Neural cell (in vitro differentiated cells): ENCODE data around the gene PLA2G12B. TPM values are rescaled to one million over a fixed set of nuclear protein-coding genes. Genes with fewer than 3 reads are reported as not detected.

Experiments
- H2AFZ ChIP-seq: fragments of 200-600, 300-800 bp; sonication (generic), shearing (Covaris generic); 2 replicates; pipeline ENCODE4 v1.6.0; 2014; ENCODE audit warnings: low read depth, mild to moderate bottlenecking, antibody characterized with exemption, low read length, moderate library complexity
- H3F3A ChIP-seq: fragments of 200-600 bp; shearing (Covaris generic); 2 replicates; pipeline ENCODE4 v1.6.1; 2016; ENCODE audit warnings: mild to moderate bottlenecking, moderate library complexity, mixed read lengths, antibody characterized with exemption, low read length; ENCODE audit not compliant: insufficient read depth, poor library complexity, severe bottlenecking
- H3K27ac ChIP-seq: fragments of 200-600, 300-800 bp; sonication (generic), shearing (Covaris generic); 2 replicates; pipeline ENCODE4 v1.5.1; 2014; ENCODE audit warnings: mild to moderate bottlenecking, low read length, moderate library complexity
- H3K27me3 ChIP-seq: fragments of 300-800, 200-600 bp; sonication (generic), shearing (Covaris generic); 2 replicates; pipeline ENCODE4 v1.6.0; 2014; ENCODE audit warnings: mild to moderate bottlenecking, low read depth, low read length, moderate library complexity; ENCODE audit not compliant: insufficient read depth
- H3K36me3 ChIP-seq: fragments of 300-800, 200-600 bp; sonication (generic), shearing (Covaris generic); 2 replicates; pipeline ENCODE4 v1.5.1; 2014; ENCODE audit warnings: mild to moderate bottlenecking, antibody characterized with exemption, low read length, moderate library complexity; ENCODE audit not compliant: insufficient read depth
- H3K4me2 ChIP-seq: fragments of 300-800, 200-600 bp; sonication (generic), shearing (Covaris generic); 2 replicates; pipeline ENCODE4 v1.6.0; 2014; ENCODE audit warnings: mild to moderate bottlenecking, low read length
- H3K4me3 ChIP-seq: fragments of 300-800, 200-600 bp; sonication (generic), shearing (Covaris generic); 2 replicates; pipeline ENCODE4 v1.5.1; 2014; ENCODE audit warnings: mild to moderate bottlenecking, low read length, moderate library complexity
- H3K79me2 ChIP-seq: fragments of 200-600 bp; shearing (Covaris generic); replicated peaks from 2 replicates; pipeline ENCODE4 v1.6.0; 2014; ENCODE audit warnings: mild to moderate bottlenecking, low read length, moderate library complexity; ENCODE audit not compliant: insufficient read depth
- H3K9ac ChIP-seq: fragments of 300-800, 200-600 bp; sonication (generic), shearing (Covaris generic); 2 replicates; pipeline ENCODE4 v1.6.1; 2016; ENCODE audit warnings: mild to moderate bottlenecking, low read length, mixed read lengths
- H3K9me2 ChIP-seq: fragments of 200-600 bp; shearing (Covaris generic); 2 replicates; pipeline ENCODE4 v1.6.1; 2016; ENCODE audit warnings: mild to moderate bottlenecking, low read length, mixed read lengths; ENCODE audit not compliant: insufficient read depth
- H3K9me3 ChIP-seq: fragments of 200-600, 300-800 bp; sonication (generic), shearing (Covaris generic); 2 replicates; pipeline ENCODE4 v1.6.1; 2016; ENCODE audit warnings: mild to moderate bottlenecking, mixed run types, low read length, moderate library complexity, mixed read lengths
- H4K20me1 ChIP-seq: fragments of 200-600 bp; shearing (Covaris generic); 2 replicates; pipeline ENCODE4 v1.6.1; 2016; ENCODE audit warnings: mild to moderate bottlenecking, mixed run types; ENCODE audit not compliant: insufficient read depth
- CTCF ChIP-seq: fragments of 450-650 bp; IDR thresholded peaks from 2 replicates; pipeline ENCODE4 v1.5.1; 2014; ENCODE audit warnings: antibody characterized with exemption, mild to moderate bottlenecking, moderate library complexity; ENCODE audit not compliant: poor library complexity, severe bottlenecking
- EP300 ChIP-seq: fragments of 450-650 bp; conservative IDR thresholded peaks from 2 replicates; pipeline ENCODE4 v1.6.1; 2014; ENCODE audit warnings: antibody characterized with exemption, mild to moderate bottlenecking, moderate library complexity; ENCODE audit not compliant: poor library complexity, severe bottlenecking
- EZH2 ChIP-seq: fragments of 200-600, 300-800 bp; shearing (Covaris generic), sonication (generic); IDR thresholded peaks from 2 replicates; pipeline ENCODE4 v1.6.1; 2014; ENCODE audit warnings: antibody characterized with exemption, low read length, borderline replicate concordance, mild to moderate bottlenecking; ENCODE audit not compliant: insufficient read depth, poor library complexity, severe bottlenecking
- MXI1 ChIP-seq: fragments of 450-650 bp; conservative IDR thresholded peaks from 2 replicates; pipeline ENCODE4 v1.6.1; 2014; ENCODE audit warnings: antibody characterized with exemption, mild to moderate bottlenecking; ENCODE audit not compliant: poor library complexity, severe bottlenecking
- POLR2AphosphoS5 ChIP-seq: IDR thresholded peaks from 2 replicates; pipeline ENCODE4 v1.6.1; 2012
- RAD21 ChIP-seq: fragments of 450-650 bp; conservative IDR thresholded peaks from 2 replicates; pipeline ENCODE4 v1.6.1; 2014; ENCODE audit warnings: antibody characterized with exemption, mild to moderate bottlenecking, moderate library complexity
- REST ChIP-seq: IDR thresholded peaks from 2 replicates; pipeline ENCODE4 v1.6.1; 2012; ENCODE audit warnings: borderline replicate concordance
- SMC3 ChIP-seq: fragments of 450-650 bp; conservative IDR thresholded peaks from 2 replicates; pipeline ENCODE4 v1.6.1; 2014; ENCODE audit warnings: antibody characterized with exemption, mild to moderate bottlenecking, moderate library complexity; ENCODE audit not compliant: poor library complexity
- TAF1 ChIP-seq: IDR thresholded peaks from 2 replicates; pipeline ENCODE4 v1.6.1; 2012; ENCODE audit warnings: low read depth
- polyA plus RNA-seq: library from polyadenylated mRNA; depleted of rRNA; stranded (reverse); fragments of >200 nt; gene quantifications from 2 replicates; pipeline ENCODE4 v1.2.3, GENCODE V29; 2014

The PLA2G12B gene
- polyA plus RNA-seq, 1 donor from 2014 or later, result not detected

GRCh38 chr10:72981028-72981881 lies 26.6 kb upstream of the PLA2G12B start:
- no peak for TF ChIP-seq EP300
- TF ChIP-seq REST, result no peak
- TF ChIP-seq CTCF, result no peak
- no peak for TF ChIP-seq EZH2
- no peak for TF ChIP-seq SMC3
- TF ChIP-seq RAD21, result no peak
- H3K9me3 ChIP-seq, result peaks cover 5% of the 10 kb centered on the region
- H3K27ac ChIP-seq, result no peak overlapping the region
- H3K79me2 ChIP-seq, result no peaks in the 10 kb centered on the region
- H3F3A ChIP-seq, result no peaks in the 10 kb centered on the region
- H3K4me2 ChIP-seq, result no peak overlapping the region
- H3K27me3 ChIP-seq, result no peaks in the 10 kb centered on the region
- H3K9me2 ChIP-seq, result no peaks in the 10 kb centered on the region
- H3K4me3 ChIP-seq, result no peak overlapping the region
- no peaks in the 10 kb centered on the region for H4K20me1 ChIP-seq
- H3K9ac ChIP-seq, result no peak overlapping the region
- no peaks in the 10 kb centered on the region for H3K36me3 ChIP-seq
- no peak overlapping the region for H2AFZ ChIP-seq

GRCh38 chr10:72980348-72980747 lies 25.7 kb upstream of the PLA2G12B start:
- H3K36me3 ChIP-seq, result no peaks in the 10 kb centered on the region
- no peaks in the 10 kb centered on the region for H3F3A ChIP-seq
- H3K79me2 ChIP-seq, result no peaks in the 10 kb centered on the region
- no peaks in the 10 kb centered on the region for H3K9me2 ChIP-seq
- TF ChIP-seq EP300, result no peak
- TF ChIP-seq CTCF, result no peak
- no peak for TF ChIP-seq RAD21
- no peak for TF ChIP-seq TAF1
- TF ChIP-seq MXI1, result no peak
- no peak for TF ChIP-seq POLR2AphosphoS5
- TF ChIP-seq EZH2, result no peak
- TF ChIP-seq REST, result no peak
- no peak for TF ChIP-seq SMC3
- H4K20me1 ChIP-seq, result no peaks in the 10 kb centered on the region
- peaks cover 12% of the 10 kb centered on the region for H3K9me3 ChIP-seq
- H3K4me3 ChIP-seq, result no peak overlapping the region
- H2AFZ ChIP-seq, result no peak overlapping the region
- H3K27ac ChIP-seq, result no peak overlapping the region
- H3K9ac ChIP-seq, result no peak overlapping the region
- H3K4me2 ChIP-seq, result no peak overlapping the region
- H3K27me3 ChIP-seq, result no peaks in the 10 kb centered on the region
